Muscle of back (tissue), 11 donors: ENCODE results near the gene SLIT3. TPM values are rescaled to one million over a fixed set of nuclear protein-coding genes. Genes with fewer than 3 reads are reported as not detected.

ENCODE experiments used
- DNase-seq, 3 donors: peaks; one replicate each; pipeline versions ENCODE4 v3.0.0 to v3.0.0-alpha.2; 2013
- polyA plus RNA-seq, 10 donors: library from polyadenylated mRNA; unstranded; fragments of 120-200 nt; gene quantifications; one replicate each; pipeline ENCODE4 v1.2.1, GENCODE V29; 2013; ENCODE audit not compliant: insufficient read length in 10 of 10

Gene SLIT3
- polyA plus RNA-seq, 10 donors = 6.6 to 47.9 (median 10.4) TPM

- DNase-seq = no peak
These were observed 217.4 kb downstream of the SLIT3 start for GRCh38 chr5:169083394-169084018.

GRCh38 chr5:169081000-169081724 lies 219.8 kb downstream of the SLIT3 start:
- DNase-seq = no peak

- no peak for DNase-seq
These were observed 220.5 kb downstream of the SLIT3 start for GRCh38 chr5:169080448-169080911.

- DNase-seq = no peak
These were observed 221.2 kb downstream of the SLIT3 start for GRCh38 chr5:169079697-169080096.

- DNase-seq = no peak
These were observed 226.1 kb downstream of the SLIT3 start for GRCh38 chr5:169074839-169075238.

- no peak for DNase-seq
These were observed 228.7 kb downstream of the SLIT3 start for GRCh38 chr5:169072233-169072632.

- DNase-seq = no peak
These were observed 230.5 kb downstream of the SLIT3 start for GRCh38 chr5:169070413-169070812.

GRCh38 chr5:169067751-169068173 lies 233.2 kb downstream of the SLIT3 start:
- no peak for DNase-seq

GRCh38 chr5:169065400-169065799 lies 235.5 kb downstream of the SLIT3 start:
- no peak for DNase-seq

- peak in 1 of 3 donors; percentile 3 for DNase-seq
These were observed 236.8 kb downstream of the SLIT3 start for GRCh38 chr5:169064093-169064492.

- DNase-seq = no peak
These were observed 237.5 kb downstream of the SLIT3 start for GRCh38 chr5:169063316-169063953.

GRCh38 chr5:169062690-169063089 lies 238.2 kb downstream of the SLIT3 start:
- no peak for DNase-seq

GRCh38 chr5:169054506-169054905 lies 246.4 kb downstream of the SLIT3 start:
- DNase-seq = no peak

- no peak for DNase-seq
These were observed 248.7 kb downstream of the SLIT3 start for GRCh38 chr5:169052207-169052606.

GRCh38 chr5:169051351-169051750 lies 249.6 kb downstream of the SLIT3 start:
- no peak for DNase-seq

GRCh38 chr5:169050636-169051035 lies 250.3 kb downstream of the SLIT3 start:
- DNase-seq = no peak

- DNase-seq = peak in 1 of 3 donors; percentile 14
These were observed 250.8 kb downstream of the SLIT3 start for GRCh38 chr5:169050146-169050571.

GRCh38 chr5:169049712-169050111 lies 251.2 kb downstream of the SLIT3 start:
- no peak for DNase-seq

GRCh38 chr5:169048181-169049125 lies 252.5 kb downstream of the SLIT3 start:
- DNase-seq = peak in 1 of 3 donors; percentile 30

- DNase-seq = no peak
These were observed 256.0 kb downstream of the SLIT3 start for GRCh38 chr5:169044962-169045361.

GRCh38 chr5:169041180-169041579 lies 259.8 kb downstream of the SLIT3 start:
- no peak for DNase-seq

GRCh38 chr5:169039592-169039991 lies 261.3 kb downstream of the SLIT3 start:
- DNase-seq = no peak
